ENCODE measurements around the gene LTBP4. TPM values are rescaled to one million over a fixed set of nuclear protein-coding genes. Genes with fewer than 3 reads are reported as not detected.
"Not testable (repeated sequence)": the region's sequence is repeated elsewhere in the genome, so short reads cannot be mapped to it uniquely, and the experiment has no call there.

LTBP4 gene
- total and polyA plus RNA-seq, 2 donors, result 6.0 to 35.6 TPM

GRCh38 chr19:40619333-40620160 lies 18.4 kb downstream of the LTBP4 start:
- Histone ChIP-seq H3K27ac (ENCODE audit: low read depth in 1 of 2, low read length in 1 of 2) (no peak overlapping the region), H3K9me3 (ENCODE audit: control insufficient read depth in 2 of 2, insufficient read depth in 1 of 2, low read length in 1 of 2) (no peaks in the 10 kb centered on the region), H3K27me3 (ENCODE audit: control insufficient read depth in 2 of 2, insufficient read depth in 1 of 2, low read length in 1 of 2) (peaks cover 0 to 5% of the 10 kb centered on the region in 2 donors), H3K4me1 (ENCODE audit: control insufficient read depth in 2 of 2, insufficient read depth in 2 of 2, low read length in 2 of 2) (peaks cover 1 to 4% of the 10 kb centered on the region in 2 donors), H3K36me3 (ENCODE audit: control insufficient read depth in 2 of 2, insufficient read depth in 2 of 2, low read length in 1 of 2) (peaks cover 10 to 22% of the 10 kb centered on the region in 2 donors), H3K4me3 (ENCODE audit: low read length in 2 of 2) (no peak overlapping the region)
- 86% methylated on average over 11 of the region's 11 CpGs for WGBS
- no peak for DNase-seq (ENCODE audit: low read depth in 6 of 9, low spot score in 9 of 9)

GRCh38 chr19:40620161-40620485 lies 19.0 kb downstream of the LTBP4 start:
- no peak for DNase-seq (ENCODE audit: low read depth in 6 of 9, low spot score in 9 of 9)
- Histone ChIP-seq H3K9me3 (ENCODE audit: control insufficient read depth in 2 of 2, insufficient read depth in 1 of 2, low read length in 1 of 2) (no peaks in the 10 kb centered on the region), H3K27ac (ENCODE audit: low read depth in 1 of 2, low read length in 1 of 2) (no peak overlapping the region), H3K27me3 (ENCODE audit: control insufficient read depth in 2 of 2, insufficient read depth in 1 of 2, low read length in 1 of 2) (peaks cover 0 to 2% of the 10 kb centered on the region in 2 donors), H3K4me3 (ENCODE audit: low read length in 2 of 2) (no peak overlapping the region), H3K36me3 (ENCODE audit: control insufficient read depth in 2 of 2, insufficient read depth in 2 of 2, low read length in 1 of 2) (peaks cover 10 to 22% of the 10 kb centered on the region in 2 donors), H3K4me1 (ENCODE audit: control insufficient read depth in 2 of 2, insufficient read depth in 2 of 2, low read length in 2 of 2) (no peaks in the 10 kb centered on the region)
- WGBS, result 98% methylated on average over 8 of the region's 8 CpGs

- DNase-seq (ENCODE audit: low read depth in 6 of 9, low spot score in 9 of 9), result no peak
- WGBS, result 98% methylated on average over 2 of the region's 2 CpGs
- Histone ChIP-seq H3K36me3 (ENCODE audit: control insufficient read depth in 2 of 2, insufficient read depth in 2 of 2, low read length in 1 of 2) (peaks cover 10 to 30% of the 10 kb centered on the region in 2 donors), H3K4me3 (ENCODE audit: low read length in 2 of 2) (no peak overlapping the region), H3K27ac (ENCODE audit: low read depth in 1 of 2, low read length in 1 of 2) (no peak overlapping the region), H3K27me3 (ENCODE audit: control insufficient read depth in 2 of 2, insufficient read depth in 1 of 2, low read length in 1 of 2) (peaks cover 0 to 2% of the 10 kb centered on the region in 2 donors), H3K9me3 (ENCODE audit: control insufficient read depth in 2 of 2, insufficient read depth in 1 of 2, low read length in 1 of 2) (no peaks in the 10 kb centered on the region), H3K4me1 (ENCODE audit: control insufficient read depth in 2 of 2, insufficient read depth in 2 of 2, low read length in 2 of 2) (no peaks in the 10 kb centered on the region)
Observed at GRCh38 chr19:40621283-40621682, 20.1 kb downstream of the LTBP4 start.

GRCh38 chr19:40621966-40622772 lies 21.0 kb downstream of the LTBP4 start:
- WGBS, result 95% methylated on average over 24 of the region's 24 CpGs
- H3K27me3 ChIP-seq (ENCODE audit: control insufficient read depth in 2 of 2, insufficient read depth in 1 of 2, low read length in 1 of 2), result no peaks in the 10 kb centered on the region
- H3K4me3 ChIP-seq (ENCODE audit: low read length in 2 of 2), result no peak overlapping the region
- no peaks in the 10 kb centered on the region for H3K4me1 ChIP-seq (ENCODE audit: control insufficient read depth in 2 of 2, insufficient read depth in 2 of 2, low read length in 2 of 2)
- DNase-seq (ENCODE audit: low read depth in 6 of 9, low spot score in 9 of 9), result no peak
- H3K9me3 ChIP-seq (ENCODE audit: control insufficient read depth in 2 of 2, insufficient read depth in 1 of 2, low read length in 1 of 2), result no peaks in the 10 kb centered on the region
- H3K27ac ChIP-seq (ENCODE audit: low read depth in 1 of 2, low read length in 1 of 2), result no peak overlapping the region
- H3K36me3 ChIP-seq (ENCODE audit: control insufficient read depth in 2 of 2, insufficient read depth in 2 of 2, low read length in 1 of 2), result peaks cover 12 to 31% of the 10 kb centered on the region in 2 donors

- no peak overlapping the region for H3K27ac ChIP-seq (ENCODE audit: low read depth in 1 of 2, low read length in 1 of 2)
- H3K27me3 ChIP-seq (ENCODE audit: control insufficient read depth in 2 of 2, insufficient read depth in 1 of 2, low read length in 1 of 2), result no peaks in the 10 kb centered on the region
- no peak for DNase-seq (ENCODE audit: low read depth in 6 of 9, low spot score in 9 of 9)
- WGBS, result 97% methylated on average over 7 of the region's 7 CpGs
- H3K4me3 ChIP-seq (ENCODE audit: low read length in 2 of 2), result no peak overlapping the region
- H3K4me1 ChIP-seq (ENCODE audit: control insufficient read depth in 2 of 2, insufficient read depth in 2 of 2, low read length in 2 of 2), result no peaks in the 10 kb centered on the region
- no peaks in the 10 kb centered on the region for H3K9me3 ChIP-seq (ENCODE audit: control insufficient read depth in 2 of 2, insufficient read depth in 1 of 2, low read length in 1 of 2)
- H3K36me3 ChIP-seq (ENCODE audit: control insufficient read depth in 2 of 2, insufficient read depth in 2 of 2, low read length in 1 of 2), result peaks cover 12 to 31% of the 10 kb centered on the region in 2 donors
Observed at GRCh38 chr19:40622773-40623075, 21.6 kb downstream of the LTBP4 start.

- DNase-seq (ENCODE audit: low read depth in 6 of 9, low spot score in 9 of 9), result no peak
- 95% methylated on average over 41 of the region's 41 CpGs for WGBS
- Histone ChIP-seq H3K9me3 (ENCODE audit: control insufficient read depth in 2 of 2, insufficient read depth in 1 of 2, low read length in 1 of 2) (no peaks in the 10 kb centered on the region), H3K27me3 (ENCODE audit: control insufficient read depth in 2 of 2, insufficient read depth in 1 of 2, low read length in 1 of 2) (no peaks in the 10 kb centered on the region), H3K36me3 (ENCODE audit: control insufficient read depth in 2 of 2, insufficient read depth in 2 of 2, low read length in 1 of 2) (peaks cover 12 to 31% of the 10 kb centered on the region in 2 donors), H3K4me3 (ENCODE audit: low read length in 2 of 2) (no peak overlapping the region), H3K4me1 (ENCODE audit: control insufficient read depth in 2 of 2, insufficient read depth in 2 of 2, low read length in 2 of 2) (no peaks in the 10 kb centered on the region), H3K27ac (ENCODE audit: low read depth in 1 of 2, low read length in 1 of 2) (no peak overlapping the region)
Observed at GRCh38 chr19:40623403-40624251, 22.5 kb downstream of the LTBP4 start.

- not testable (repeated sequence) for H3K27ac ChIP-seq (ENCODE audit: low read depth in 1 of 2, low read length in 1 of 2)
- peaks cover 7 to 28% of the 10 kb centered on the region in 2 donors for H3K36me3 ChIP-seq (ENCODE audit: control insufficient read depth in 2 of 2, insufficient read depth in 2 of 2, low read length in 1 of 2)
- WGBS, result 96% methylated on average over 14 of the region's 14 CpGs
Observed at GRCh38 chr19:40624369-40625153, 23.4 kb downstream of the LTBP4 start.

GRCh38 chr19:40625406-40626120 lies 24.4 kb downstream of the LTBP4 start:
- peaks cover 6 to 23% of the 10 kb centered on the region in 2 donors for H3K36me3 ChIP-seq (ENCODE audit: control insufficient read depth in 2 of 2, insufficient read depth in 2 of 2, low read length in 1 of 2)
- H3K4me3 ChIP-seq (ENCODE audit: low read length in 2 of 2), result no peak overlapping the region
- WGBS, result 92% methylated on average over 7 of the region's 7 CpGs
- no peak for DNase-seq (ENCODE audit: low read depth in 6 of 9, low spot score in 9 of 9)
- no peaks in the 10 kb centered on the region for H3K9me3 ChIP-seq (ENCODE audit: control insufficient read depth in 2 of 2, insufficient read depth in 1 of 2, low read length in 1 of 2)
- no peak overlapping the region for H3K27ac ChIP-seq (ENCODE audit: low read depth in 1 of 2, low read length in 1 of 2)
- H3K4me1 ChIP-seq (ENCODE audit: control insufficient read depth in 2 of 2, insufficient read depth in 2 of 2, low read length in 2 of 2), result no peaks in the 10 kb centered on the region
- H3K27me3 ChIP-seq (ENCODE audit: control insufficient read depth in 2 of 2, insufficient read depth in 1 of 2, low read length in 1 of 2), result no peaks in the 10 kb centered on the region

More at GRCh38 chr19:40624369-40625153, 23.4 kb downstream of the LTBP4 start:
- not testable (repeated sequence) for H3K9me3 ChIP-seq (ENCODE audit: control insufficient read depth in 2 of 2, insufficient read depth in 1 of 2, low read length in 1 of 2); H3K4me1 ChIP-seq (ENCODE audit: control insufficient read depth in 2 of 2, insufficient read depth in 2 of 2, low read length in 2 of 2); H3K4me3 ChIP-seq (ENCODE audit: low read length in 2 of 2); H3K27me3 ChIP-seq (ENCODE audit: control insufficient read depth in 2 of 2, insufficient read depth in 1 of 2, low read length in 1 of 2); DNase-seq (ENCODE audit: low read depth in 6 of 9, low spot score in 9 of 9)

All from thymus (tissue), 11 donors.